Endodermal cell (in vitro differentiated cells): Measurements from ENCODE around the gene LAMC2. TPM values are rescaled to one million over a fixed set of nuclear protein-coding genes. Genes with fewer than 3 reads are reported as not detected.

Source experiments
- DNase-seq: peaks from one replicate; pipeline ENCODE4 v3.0.0-alpha.2; 2017
- H3K27ac ChIP-seq: 2 replicates; pipeline ENCODE4 v1.5.1; 2013; ENCODE audit warnings: mild to moderate bottlenecking, low read depth, low read length, moderate library complexity
- H3K27me3 ChIP-seq: 2 replicates; pipeline ENCODE4 v1.6.1; 2013; ENCODE audit warnings: mild to moderate bottlenecking, low read length, moderate library complexity; ENCODE audit not compliant: insufficient read depth, control insufficient read depth, poor library complexity, severe bottlenecking
- H3K36me3 ChIP-seq: 2 replicates; pipeline ENCODE4 v1.7.0; 2013; ENCODE audit warnings: mild to moderate bottlenecking, low read length, moderate library complexity; ENCODE audit not compliant: control insufficient read depth, insufficient read depth
- H3K4me1 ChIP-seq: one replicate; pipeline ENCODE4 v1.7.0; 2013; ENCODE audit warnings: low read length; ENCODE audit not compliant: control insufficient read depth, insufficient read depth
- H3K4me3 ChIP-seq: 2 replicates; pipeline ENCODE4 v1.5.1; 2013; ENCODE audit warnings: mild to moderate bottlenecking, low read length, moderate library complexity
- H3K9ac ChIP-seq: 2 replicates; pipeline ENCODE4 v1.6.1; 2013; ENCODE audit warnings: mild to moderate bottlenecking, low read length, moderate library complexity; ENCODE audit not compliant: poor library complexity, severe bottlenecking; ENCODE audit errors: extremely low read depth
- H3K9me3 ChIP-seq: 2 replicates; pipeline ENCODE4 v1.6.1; 2013; ENCODE audit warnings: mild to moderate bottlenecking, low read length, moderate library complexity; ENCODE audit not compliant: control insufficient read depth
- H3K27ac Mint-ChIP-seq: 2 replicates; pipeline ENCODE4 v1.8.0; 2020; ENCODE audit warnings: mixed read lengths
- H3K27me3 Mint-ChIP-seq: 2 replicates; pipeline ENCODE4 v1.8.0; 2021; ENCODE audit warnings: mild to moderate bottlenecking, mixed read lengths; ENCODE audit not compliant: insufficient read depth
- H3K36me3 Mint-ChIP-seq: 2 replicates; pipeline ENCODE4 v1.8.0; 2020; ENCODE audit warnings: low read depth, mixed read lengths
- H3K4me1 Mint-ChIP-seq: 2 replicates; pipeline ENCODE4 v1.8.0; 2020; ENCODE audit warnings: mixed read lengths
- H3K4me3 Mint-ChIP-seq: 2 replicates; pipeline ENCODE4 v1.8.0; 2020; ENCODE audit warnings: mild to moderate bottlenecking, moderate library complexity, mixed read lengths
- H3K9me3 Mint-ChIP-seq: 2 replicates; pipeline ENCODE4 v1.8.0; 2020; ENCODE audit warnings: mild to moderate bottlenecking, mixed read lengths
- CTCF ChIP-seq: fragments of 200-600 bp; sonication (generic); conservative IDR thresholded peaks from 2 replicates; pipeline ENCODE4 v1.5.0; 2021; ENCODE audit warnings: antibody characterized with exemption, mild to moderate bottlenecking
- WGBS, 2 experiments: methylation state at CpG; one replicate each; pipeline versions ENCODE4 v1.1.5 to v1.1.7; 2013; ENCODE audit warnings: missing lambda C conversion rate in 2 of 2, mixed read lengths in 1 of 2; ENCODE audit not compliant: insufficient coverage in 1 of 2, insufficient read length in 1 of 2; 5-methylcytosine and 5-hydroxymethylcytosine counted together
- total RNA-seq, 2 donors: library from RNA; stranded (reverse); fragmentation: NEBNext Ultra II Directional in 1 of 2; extraction: Animal tissue kit (Norgen Biotek cat#: 25700) in 1 of 2; gene quantifications; 2 replicates in 1 of 2; 3 replicates in 1 of 2; pipeline ENCODE4 v1.2.1, GENCODE V29; 2021

Gene LAMC2
- total RNA-seq, 2 donors from 2014 or later, result 2.8 to 4.8 TPM

DNA sequence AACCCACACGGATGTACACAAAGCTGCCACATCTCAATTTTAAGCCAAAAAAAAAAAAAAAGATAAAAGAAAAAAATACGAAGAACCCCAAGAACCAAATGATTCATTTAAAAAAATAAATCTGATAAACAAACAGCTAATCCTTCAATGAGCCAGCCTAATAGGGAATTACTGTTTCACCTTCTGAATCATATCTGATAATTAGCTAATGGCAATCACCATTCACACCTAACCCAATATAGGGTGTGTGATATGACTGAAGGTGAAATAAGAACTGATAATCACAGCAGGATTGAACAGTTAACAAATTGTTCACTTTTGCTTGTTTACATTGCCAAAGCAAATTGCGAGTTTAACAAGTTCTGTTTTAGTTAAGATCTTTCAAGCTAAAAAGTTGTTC, 61.4 kb downstream of the LAMC2 start:
- H3K36me3 Mint-ChIP-seq, result peaks cover 1% of the 10 kb centered on the region
- no peak overlapping the region for H3K27ac Mint-ChIP-seq
- DNase-seq, result no peak
- no peak overlapping the region for H3K27ac ChIP-seq
- no peaks in the 10 kb centered on the region for H3K4me1 ChIP-seq
- H3K9me3 ChIP-seq, result peaks cover 15% of the 10 kb centered on the region
- H3K4me1 Mint-ChIP-seq, result no peaks in the 10 kb centered on the region
- WGBS, 2 experiments, result 67 to 82% methylated on average over 1 to 3 of the region's 3 CpGs
- peaks cover 24% of the 10 kb centered on the region for H3K9me3 Mint-ChIP-seq
- TF ChIP-seq CTCF, result no peak
- H3K4me3 ChIP-seq, result no peak overlapping the region
- H3K27me3 ChIP-seq, result peaks cover 100% of the 10 kb centered on the region
- no peak overlapping the region for H3K9ac ChIP-seq
- H3K27me3 Mint-ChIP-seq, result peaks cover 96% of the 10 kb centered on the region
- no peak overlapping the region for H3K4me3 Mint-ChIP-seq
- no peaks in the 10 kb centered on the region for H3K36me3 ChIP-seq

GRCh38 chr1:183247931-183248330, 61.9 kb downstream of the LAMC2 start:
- Mint-ChIP-seq H3K4me1 (no peaks in the 10 kb centered on the region), H3K9me3 (peaks cover 24% of the 10 kb centered on the region), H3K27me3 (peaks cover 96% of the 10 kb centered on the region), H3K4me3 (no peak overlapping the region), H3K36me3 (peaks cover 1% of the 10 kb centered on the region), H3K27ac (no peak overlapping the region)
- Histone ChIP-seq H3K27me3 (peaks cover 100% of the 10 kb centered on the region), H3K27ac (no peak overlapping the region), H3K4me3 (no peak overlapping the region), H3K36me3 (no peaks in the 10 kb centered on the region), H3K4me1 (no peaks in the 10 kb centered on the region), H3K9ac (no peak overlapping the region), H3K9me3 (peaks cover 15% of the 10 kb centered on the region)
- WGBS, 2 experiments, result 87 to 100% methylated on average over 1 of the region's 1 CpG
- DNase-seq, result no peak
- TF ChIP-seq CTCF, result no peak

DNA sequence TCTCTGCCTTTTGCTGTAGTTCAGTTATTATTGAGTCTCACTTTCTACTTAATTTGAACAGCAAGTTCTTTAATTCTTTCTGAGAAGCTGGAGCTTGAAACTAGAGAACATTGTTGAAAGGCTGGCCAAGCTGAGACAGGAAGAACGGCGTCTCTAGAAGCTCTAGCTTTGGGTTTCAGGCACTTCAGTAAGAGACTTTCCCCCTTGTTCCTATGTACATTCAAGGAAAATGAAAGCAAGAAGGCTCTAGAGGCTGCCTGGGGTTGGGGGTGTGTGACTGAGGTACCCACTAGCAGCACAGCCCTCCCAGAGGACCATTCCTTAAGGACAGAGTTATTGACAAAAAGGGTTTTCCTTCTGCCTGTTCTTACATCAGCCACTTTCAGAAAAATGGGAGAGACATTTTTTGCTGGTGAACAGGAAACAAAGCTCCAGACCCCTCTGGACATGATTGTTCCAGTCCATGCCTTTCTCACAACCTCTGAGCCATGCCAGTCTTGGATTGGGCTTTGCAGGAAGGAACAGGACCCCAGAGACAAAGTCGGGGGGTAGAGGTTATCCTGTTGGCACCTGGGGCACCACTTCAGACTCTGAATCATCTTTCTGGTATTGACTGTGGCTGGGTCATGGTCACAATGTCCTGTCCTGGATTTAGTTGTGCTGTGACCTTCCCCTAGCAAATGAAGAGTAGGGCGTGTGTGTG, 63.1 kb downstream of the LAMC2 start:
- H3K27me3 Mint-ChIP-seq, result peaks cover 92% of the 10 kb centered on the region
- DNase-seq, result no peak
- peaks cover 27% of the 10 kb centered on the region for H3K9me3 Mint-ChIP-seq
- TF ChIP-seq CTCF, result no peak
- Histone ChIP-seq H3K36me3 (no peaks in the 10 kb centered on the region), H3K27me3 (peaks cover 98% of the 10 kb centered on the region), H3K4me1 (no peaks in the 10 kb centered on the region), H3K4me3 (no peak overlapping the region), H3K9me3 (peaks cover 24% of the 10 kb centered on the region), H3K9ac (no peak overlapping the region), H3K27ac (no peak overlapping the region)
- H3K27ac Mint-ChIP-seq, result no peak overlapping the region
- H3K4me1 Mint-ChIP-seq, result no peaks in the 10 kb centered on the region
- H3K36me3 Mint-ChIP-seq, result peaks cover 1% of the 10 kb centered on the region
- WGBS, 2 experiments, result 93 to 94% methylated on average over 2 to 4 of the region's 4 CpGs
- H3K4me3 Mint-ChIP-seq, result no peak overlapping the region
